GM12873 (cell line): Measurements from ENCODE around the gene DYNC2I2.

Experiments used
- TF ChIP-seq, protein P1 (sequence below): IDR thresholded peaks from 2 replicates; pipeline ENCODE4 v1.5.1; 2012; ENCODE audit warnings: low read depth, mild to moderate bottlenecking, moderate library complexity, low read length, control low read depth; ENCODE audit not compliant: insufficient read depth; ENCODE audit errors: missing control alignments

DYNC2I2 gene

DNA sequence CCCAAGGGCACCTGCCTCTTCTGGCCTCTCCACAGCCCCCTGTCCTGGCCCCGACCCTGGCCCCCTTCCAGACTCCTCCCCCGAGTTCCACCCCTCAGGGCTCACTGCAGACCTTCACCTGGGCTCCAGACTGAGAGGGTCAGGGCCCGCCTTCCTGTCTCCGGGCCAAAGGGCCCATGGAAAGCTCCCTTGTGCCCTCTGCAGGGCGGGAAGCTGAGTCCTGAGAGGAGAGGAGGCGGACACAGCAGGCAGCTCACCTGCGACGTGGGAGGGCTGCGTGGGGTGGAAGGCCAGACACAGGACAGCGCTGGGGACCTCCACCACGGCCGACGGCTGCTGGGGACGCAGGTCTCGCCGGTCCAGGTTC, 20.6 kb downstream of the DYNC2I2 start:
- TF ChIP-seq, protein P1, sequence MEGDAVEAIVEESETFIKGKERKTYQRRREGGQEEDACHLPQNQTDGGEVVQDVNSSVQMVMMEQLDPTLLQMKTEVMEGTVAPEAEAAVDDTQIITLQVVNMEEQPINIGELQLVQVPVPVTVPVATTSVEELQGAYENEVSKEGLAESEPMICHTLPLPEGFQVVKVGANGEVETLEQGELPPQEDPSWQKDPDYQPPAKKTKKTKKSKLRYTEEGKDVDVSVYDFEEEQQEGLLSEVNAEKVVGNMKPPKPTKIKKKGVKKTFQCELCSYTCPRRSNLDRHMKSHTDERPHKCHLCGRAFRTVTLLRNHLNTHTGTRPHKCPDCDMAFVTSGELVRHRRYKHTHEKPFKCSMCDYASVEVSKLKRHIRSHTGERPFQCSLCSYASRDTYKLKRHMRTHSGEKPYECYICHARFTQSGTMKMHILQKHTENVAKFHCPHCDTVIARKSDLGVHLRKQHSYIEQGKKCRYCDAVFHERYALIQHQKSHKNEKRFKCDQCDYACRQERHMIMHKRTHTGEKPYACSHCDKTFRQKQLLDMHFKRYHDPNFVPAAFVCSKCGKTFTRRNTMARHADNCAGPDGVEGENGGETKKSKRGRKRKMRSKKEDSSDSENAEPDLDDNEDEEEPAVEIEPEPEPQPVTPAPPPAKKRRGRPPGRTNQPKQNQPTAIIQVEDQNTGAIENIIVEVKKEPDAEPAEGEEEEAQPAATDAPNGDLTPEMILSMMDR: no peak

DNA sequence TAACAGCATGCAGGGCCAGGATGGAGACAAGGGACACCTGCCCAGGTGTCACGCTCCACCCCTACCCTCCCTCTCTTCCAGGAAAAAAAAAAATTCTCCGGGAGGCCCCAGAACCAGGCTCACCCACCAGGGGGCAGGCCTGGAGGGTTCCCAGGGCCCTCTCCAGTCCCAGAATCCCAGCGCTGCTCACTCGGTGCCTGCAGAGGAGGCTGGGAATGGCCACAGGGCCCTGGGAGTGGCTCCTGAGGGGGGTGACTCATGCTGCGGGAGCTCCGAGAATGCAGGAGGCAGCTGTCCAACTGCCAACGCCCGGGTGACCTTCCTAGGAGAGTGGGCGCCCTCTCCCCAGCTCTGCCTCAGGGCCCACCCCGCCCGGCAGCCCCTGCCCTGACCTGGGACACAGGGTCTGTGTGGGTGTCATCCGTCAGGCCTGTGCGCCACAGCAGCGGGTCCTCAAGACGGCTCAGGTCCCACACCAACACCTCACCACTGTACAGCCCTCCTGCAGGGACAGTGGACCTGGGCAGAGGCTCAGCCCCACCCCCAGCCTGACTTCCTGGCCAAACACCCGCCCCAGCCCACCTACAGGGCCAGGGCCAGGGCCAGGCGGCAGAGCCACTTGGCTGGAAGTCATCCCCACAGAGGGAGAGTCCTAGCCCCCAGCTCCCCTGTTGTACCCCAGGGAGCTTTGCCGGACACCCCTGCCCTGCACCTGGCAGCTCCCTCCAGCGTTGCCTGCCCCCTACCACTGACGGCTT, 21.2 kb downstream of the DYNC2I2 start:
- TF ChIP-seq, protein P1: peak; percentile 39

DNA sequence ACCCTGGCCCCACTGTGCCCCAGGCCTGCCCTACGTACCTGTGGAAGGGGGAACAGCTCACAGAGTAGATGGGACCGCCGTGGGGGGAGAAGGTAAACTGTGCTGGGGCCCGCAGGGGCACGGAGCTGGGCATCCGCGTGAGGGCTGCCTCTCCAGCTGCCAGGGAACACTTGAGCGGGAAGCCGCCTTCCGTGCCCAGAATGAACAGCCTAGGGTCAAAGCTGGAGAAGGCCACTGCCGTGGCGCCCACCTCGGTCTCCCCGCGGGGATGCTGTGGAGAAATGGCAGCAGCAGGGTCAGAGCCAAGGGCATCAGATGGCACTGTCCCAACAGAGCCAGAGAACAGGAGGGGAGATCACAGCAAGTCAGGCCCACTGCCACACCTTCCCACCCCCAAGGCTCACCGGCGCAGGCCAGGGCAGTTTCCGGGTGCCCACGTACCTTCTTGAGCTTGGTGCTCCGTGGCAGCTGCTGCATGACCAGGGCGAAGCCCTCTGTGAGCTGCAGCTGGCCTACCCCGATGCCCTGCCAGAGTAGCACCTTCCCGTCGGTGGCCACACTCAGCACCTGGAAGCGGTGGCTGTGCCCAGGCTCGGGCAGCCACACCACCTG, 21.9 kb downstream of the DYNC2I2 start:
- TF ChIP-seq, protein P1: no peak

DNA sequence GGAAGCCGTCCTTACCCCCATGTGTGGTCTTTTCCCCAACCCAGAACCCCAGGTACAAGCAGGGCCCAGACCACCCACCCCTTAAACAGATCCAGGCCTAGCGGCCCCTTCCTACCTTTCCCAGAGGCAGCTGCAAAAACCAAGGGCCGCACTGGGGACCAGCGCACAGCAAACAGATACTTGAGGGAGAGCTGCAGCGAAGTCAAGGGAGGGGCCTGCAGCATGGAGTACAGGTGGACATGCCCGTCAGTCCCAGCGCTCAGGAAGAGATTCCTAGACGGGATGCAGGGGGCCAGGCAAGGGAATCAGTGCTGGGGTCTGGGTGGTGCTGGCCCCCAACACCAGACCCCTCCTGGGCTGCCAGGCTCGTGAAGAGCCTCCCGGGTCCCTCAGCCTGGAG, 22.5 kb downstream of the DYNC2I2 start:
- TF ChIP-seq, protein P1: no peak

DNA sequence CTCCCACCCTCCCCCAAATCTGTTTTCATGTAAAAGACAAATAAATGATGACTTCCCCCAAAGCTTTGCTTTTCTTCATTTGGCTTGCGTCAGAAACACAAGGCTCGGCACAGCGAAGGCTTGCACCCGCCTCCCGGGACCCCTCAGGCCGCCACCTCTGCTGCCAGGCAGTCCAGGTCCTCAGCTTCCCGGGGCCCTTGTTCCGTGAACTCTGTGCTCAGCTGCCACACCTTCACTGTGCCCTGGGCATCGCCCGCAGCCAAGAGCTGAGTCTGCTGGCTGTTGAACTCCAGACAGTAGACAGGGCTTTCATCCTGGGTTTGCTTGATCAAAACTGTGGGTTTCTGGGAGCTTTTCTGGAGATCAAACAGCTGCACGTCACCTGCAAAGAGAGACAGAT, 23.0 kb downstream of the DYNC2I2 start:
- TF ChIP-seq, protein P1: no peak

DNA sequence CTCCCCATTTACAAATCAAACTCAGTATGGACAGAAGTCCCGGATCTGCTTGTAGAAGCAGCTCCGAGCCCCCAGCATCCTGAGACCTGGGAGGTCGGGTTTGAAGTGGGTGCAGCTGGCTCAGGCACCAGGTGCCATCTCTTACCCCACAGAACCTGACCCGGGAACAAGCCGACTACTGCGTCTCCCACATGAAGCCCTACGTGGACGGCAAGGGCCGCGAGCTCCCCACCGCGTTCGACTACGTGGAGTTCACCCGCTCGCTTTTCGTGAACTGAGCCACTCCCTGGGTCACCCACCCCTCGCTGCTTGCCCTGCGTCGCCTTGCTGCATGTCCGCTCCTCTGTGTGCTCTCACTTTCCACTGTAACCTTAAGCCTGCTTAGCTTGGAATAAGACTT, 23.6 kb downstream of the DYNC2I2 start:
- TF ChIP-seq, protein P1: no peak

GRCh38 chr9:128632486-128632885, 24.2 kb downstream of the DYNC2I2 start:
- TF ChIP-seq, protein P1: no peak
